Stimulated activated CD8-positive, alpha-beta memory T cell treated with anti-CD3 and anti-CD28 coated beads, Interleukin-4, amount 100 ng/mL, for 24 hours (primary cell): Measurements from ENCODE around the gene OR4C5.
"Not testable (repeated sequence)": the region's sequence is repeated elsewhere in the genome, so short reads cannot be mapped to it uniquely, and the experiment has no call there.

Experiments used
- DNase-seq: peaks from one replicate; pipeline ENCODE4 v3.0.0-alpha.2; 2020; ENCODE audit warnings: low read depth

OR4C5 gene

GRCh38 chr11:48366365-48366764 lies at the start of gene OR4C5:
OR4C5 (minus strand) TSS chr11:48366465; CDS start chr11:48366465, 0 bp downstream.
- DNase-seq: no peak

- no peak for DNase-seq
Measured at GRCh38 chr11:48384670-48385069, 18.4 kb upstream of the OR4C5 start.

GRCh38 chr11:48384151-48384550 lies 17.9 kb upstream of the OR4C5 start:
- not testable (repeated sequence) for DNase-seq

GRCh38 chr11:48361289-48361688 lies 5.0 kb downstream of the OR4C5 start:
- not testable (repeated sequence) for DNase-seq

- no peak for DNase-seq
Measured at GRCh38 chr11:48354677-48355076, 11.6 kb downstream of the OR4C5 start.

- DNase-seq: no peak
Measured at GRCh38 chr11:48354013-48354412, 12.3 kb downstream of the OR4C5 start.

- not testable (repeated sequence) for DNase-seq
Measured at GRCh38 chr11:48346286-48346685, 20.0 kb downstream of the OR4C5 start.

GRCh38 chr11:48342505-48342904 lies 23.8 kb downstream of the OR4C5 start:
- DNase-seq: not testable (repeated sequence)

- DNase-seq: no peak
Measured at GRCh38 chr11:48341466-48341865, 24.8 kb downstream of the OR4C5 start.

- DNase-seq: not testable (repeated sequence)
Measured at GRCh38 chr11:48324620-48325019, 41.6 kb downstream of the OR4C5 start, which contains the start of gene OR4C3. OR4C3 (plus strand) TSS chr11:48324920; CDS start chr11:48325022, 102 bp downstream.

GRCh38 chr11:48319813-48320212 lies 46.5 kb downstream of the OR4C5 start:
- DNase-seq: not testable (repeated sequence)
